ENCODE results near the gene MVP.

Gene MVP

DNA sequence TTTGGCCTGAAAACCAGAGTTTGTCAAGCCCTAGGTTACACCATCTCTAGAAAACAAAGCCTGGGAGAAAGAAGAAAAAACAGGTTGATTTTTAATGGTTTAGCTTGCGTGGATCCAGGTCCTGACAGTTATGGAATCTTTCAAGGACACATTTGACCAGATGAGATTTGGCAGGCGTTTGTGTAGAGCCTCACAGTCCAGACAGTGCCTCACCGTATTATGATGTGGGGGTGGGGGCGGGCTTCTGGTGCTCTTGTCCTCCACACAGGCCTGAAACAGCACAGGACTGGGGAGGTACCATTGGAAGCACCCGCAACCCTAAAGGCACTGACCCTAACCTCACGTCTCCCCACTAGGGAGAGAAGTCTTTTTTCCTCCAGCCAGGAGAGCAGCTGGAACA is 19.6 kb downstream of the MVP start:
- Histone ChIP-seq H3K9me3 (ENCODE audit: control insufficient read depth in 1 of 2, low read length in 2 of 2) (no peaks in the 10 kb centered on the region), H3K27ac (ENCODE audit: low read length) (no peak overlapping the region)

DNA sequence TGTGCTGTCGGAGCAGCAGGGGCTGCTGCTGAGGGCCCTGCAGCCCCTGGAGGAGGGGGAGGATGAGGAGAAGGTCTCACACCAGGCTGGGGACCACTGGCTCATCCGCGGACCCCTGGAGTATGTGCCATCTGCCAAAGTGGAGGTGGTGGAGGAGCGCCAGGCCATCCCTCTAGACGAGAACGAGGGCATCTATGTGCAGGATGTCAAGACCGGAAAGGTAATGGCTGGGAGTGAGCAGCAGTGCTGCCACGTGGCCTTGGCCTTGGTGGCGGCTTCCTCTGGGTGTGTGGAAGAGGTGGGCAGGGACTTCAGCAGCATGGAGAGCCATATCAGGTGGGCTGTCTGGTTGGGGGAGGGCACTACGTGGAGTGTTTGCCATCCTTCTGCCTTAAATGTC is 20.0 kb downstream of the MVP start:
- Histone ChIP-seq H3K27ac (ENCODE audit: low read length) (no peak overlapping the region), H3K36me3 (ENCODE audit: control insufficient read depth in 1 of 2, insufficient read depth in 2 of 2, low read length in 2 of 2) (peaks cover 51 to 91% of the 10 kb centered on the region in 2 donors), H3K4me1 (ENCODE audit: control insufficient read depth in 1 of 2, insufficient read depth in 2 of 2, low read length in 2 of 2) (peaks cover 0 to 6% of the 10 kb centered on the region in 2 donors), H3K27me3 (ENCODE audit: low read depth, low read length) (no peaks in the 10 kb centered on the region), H3K9me3 (ENCODE audit: control insufficient read depth in 1 of 2, low read length in 2 of 2) (no peaks in the 10 kb centered on the region), H3K4me3 (ENCODE audit: low read depth in 1 of 2, low read length in 2 of 2) (no peak overlapping the region)

More for the DNA sequence above, 19.6 kb downstream of the MVP start:
- peaks cover 0 to 2% of the 10 kb centered on the region in 2 donors for H3K4me1 ChIP-seq (ENCODE audit: control insufficient read depth in 1 of 2, insufficient read depth in 2 of 2, low read length in 2 of 2)
- H3K4me3 ChIP-seq (ENCODE audit: low read depth in 1 of 2, low read length in 2 of 2), result no peak overlapping the region
- H3K27me3 ChIP-seq (ENCODE audit: low read depth, low read length), result no peaks in the 10 kb centered on the region
- H3K36me3 ChIP-seq (ENCODE audit: control insufficient read depth in 1 of 2, insufficient read depth in 2 of 2, low read length in 2 of 2), result peaks cover 54 to 91% of the 10 kb centered on the region in 2 donors

DNA sequence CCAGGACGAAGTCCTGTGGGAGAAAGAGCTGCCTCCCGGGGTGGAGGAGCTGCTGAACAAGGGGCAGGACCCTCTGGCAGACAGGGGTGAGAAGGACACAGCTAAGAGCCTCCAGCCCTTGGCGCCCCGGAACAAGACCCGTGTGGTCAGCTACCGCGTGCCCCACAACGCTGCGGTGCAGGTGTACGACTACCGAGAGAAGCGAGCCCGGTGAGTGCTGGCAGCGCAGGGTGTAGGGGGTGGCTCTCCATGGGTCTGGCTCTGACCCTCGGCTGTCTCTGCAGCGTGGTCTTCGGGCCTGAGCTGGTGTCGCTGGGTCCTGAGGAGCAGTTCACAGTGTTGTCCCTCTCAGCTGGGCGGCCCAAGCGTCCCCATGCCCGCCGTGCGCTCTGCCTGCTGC is 21.4 kb downstream of the MVP start:
- Histone ChIP-seq H3K9me3 (ENCODE audit: control insufficient read depth in 1 of 2, low read length in 2 of 2) (no peaks in the 10 kb centered on the region), H3K27ac (ENCODE audit: low read length) (no peak overlapping the region), H3K36me3 (ENCODE audit: control insufficient read depth in 1 of 2, insufficient read depth in 2 of 2, low read length in 2 of 2) (peaks cover 50 to 95% of the 10 kb centered on the region in 2 donors), H3K4me3 (ENCODE audit: low read depth in 1 of 2, low read length in 2 of 2) (no peak overlapping the region), H3K4me1 (ENCODE audit: control insufficient read depth in 1 of 2, insufficient read depth in 2 of 2, low read length in 2 of 2) (peaks cover 0 to 16% of the 10 kb centered on the region in 2 donors), H3K27me3 (ENCODE audit: low read depth, low read length) (no peaks in the 10 kb centered on the region)

DNA sequence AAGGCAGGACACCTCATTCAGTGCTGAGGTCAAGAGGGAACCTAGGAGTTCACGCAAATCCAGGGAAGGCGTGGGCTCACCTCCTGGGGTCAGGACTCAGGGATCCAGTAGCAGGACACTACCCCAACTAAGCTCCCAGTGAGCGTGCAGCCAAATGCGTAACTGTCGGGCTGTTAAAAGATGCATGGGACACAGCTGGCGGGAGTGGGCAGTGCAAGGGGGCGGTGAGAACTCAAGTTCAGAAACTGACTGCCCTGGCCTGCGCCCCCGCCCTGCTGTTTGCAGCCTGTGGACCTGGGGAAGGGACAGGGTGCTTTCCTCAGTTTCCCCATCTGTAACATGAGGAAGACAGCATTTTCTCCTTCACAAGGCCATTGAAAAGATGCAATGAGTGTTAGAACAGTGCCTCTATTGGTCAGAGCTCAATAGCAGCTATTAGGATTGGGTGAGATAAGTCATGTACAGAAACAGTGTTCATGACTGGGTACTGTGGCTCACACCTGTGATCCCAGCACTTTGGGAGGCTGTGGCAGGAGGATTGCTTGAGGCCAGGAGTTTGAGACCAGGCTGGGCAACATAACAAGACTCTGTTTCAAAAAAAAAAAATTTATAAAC is 22.6 kb downstream of the MVP start:
- Histone ChIP-seq H3K36me3 (ENCODE audit: control insufficient read depth in 1 of 2, insufficient read depth in 2 of 2, low read length in 2 of 2) (peaks cover 53 to 93% of the 10 kb centered on the region in 2 donors), H3K27me3 (ENCODE audit: low read depth, low read length) (no peaks in the 10 kb centered on the region), H3K4me1 (ENCODE audit: control insufficient read depth in 1 of 2, insufficient read depth in 2 of 2, low read length in 2 of 2) (peaks cover 0 to 16% of the 10 kb centered on the region in 2 donors), H3K9me3 (ENCODE audit: control insufficient read depth in 1 of 2, low read length in 2 of 2) (no peaks in the 10 kb centered on the region), H3K4me3 (ENCODE audit: low read depth in 1 of 2, low read length in 2 of 2) (no peak overlapping the region), H3K27ac (ENCODE audit: low read length) (no peak overlapping the region)

DNA sequence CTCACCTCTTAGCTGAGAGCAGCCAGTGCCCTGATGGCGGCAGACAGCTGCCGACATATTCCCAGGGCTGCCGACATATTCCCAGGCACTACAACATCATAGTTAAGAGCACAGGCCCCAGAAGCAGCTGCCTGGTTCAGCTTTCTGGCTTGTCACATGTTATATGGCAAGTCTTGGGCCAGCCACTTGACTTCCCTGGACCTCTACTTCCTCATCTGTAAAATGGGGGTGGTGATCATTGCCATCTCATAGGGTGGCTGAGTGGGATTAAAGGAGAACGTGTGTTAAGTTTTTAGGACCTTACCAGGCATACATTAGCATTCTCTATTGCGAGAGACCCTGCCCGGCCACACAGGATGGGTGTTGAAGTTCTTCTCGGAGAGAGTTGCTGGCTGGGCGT is 23.7 kb downstream of the MVP start:
- no peaks in the 10 kb centered on the region for H3K9me3 ChIP-seq (ENCODE audit: control insufficient read depth in 1 of 2, low read length in 2 of 2)
- H3K4me3 ChIP-seq (ENCODE audit: low read depth in 1 of 2, low read length in 2 of 2), result no peak overlapping the region
- no peaks in the 10 kb centered on the region for H3K27me3 ChIP-seq (ENCODE audit: low read depth, low read length)
- H3K27ac ChIP-seq (ENCODE audit: low read length), result no peak overlapping the region
- peaks cover 0 to 22% of the 10 kb centered on the region in 2 donors for H3K4me1 ChIP-seq (ENCODE audit: control insufficient read depth in 1 of 2, insufficient read depth in 2 of 2, low read length in 2 of 2)
- peaks cover 54 to 83% of the 10 kb centered on the region in 2 donors for H3K36me3 ChIP-seq (ENCODE audit: control insufficient read depth in 1 of 2, insufficient read depth in 2 of 2, low read length in 2 of 2)

DNA sequence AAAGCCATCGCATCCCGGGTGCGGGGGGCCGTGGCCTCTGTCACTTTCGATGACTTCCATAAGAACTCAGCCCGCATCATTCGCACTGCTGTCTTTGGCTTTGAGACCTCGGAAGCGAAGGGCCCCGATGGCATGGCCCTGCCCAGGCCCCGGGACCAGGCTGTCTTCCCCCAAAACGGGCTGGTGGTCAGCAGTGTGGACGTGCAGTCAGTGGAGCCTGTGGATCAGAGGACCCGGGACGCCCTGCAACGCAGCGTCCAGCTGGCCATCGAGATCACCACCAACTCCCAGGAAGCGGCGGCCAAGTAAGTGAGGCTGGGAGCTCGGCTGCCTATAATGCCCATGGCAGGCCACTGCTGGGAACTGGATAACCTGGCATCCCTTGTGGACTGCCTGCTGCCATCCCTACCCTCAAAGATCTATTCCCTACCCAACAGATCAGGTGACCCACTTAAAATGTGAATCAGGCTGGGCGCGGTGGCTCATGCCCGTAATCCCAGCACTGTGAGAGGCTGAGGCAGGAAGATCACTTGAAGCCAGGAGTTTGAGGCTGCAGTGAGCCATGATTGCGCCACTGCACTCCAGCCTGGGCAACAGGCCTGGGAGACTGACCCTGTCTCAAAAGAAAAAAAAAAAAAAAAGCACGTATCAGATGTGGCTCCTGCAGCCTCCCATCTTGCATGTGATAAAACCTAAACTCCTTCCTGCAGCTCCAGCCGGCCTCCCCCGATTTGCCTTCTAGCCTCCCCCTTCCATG is 24.5 kb downstream of the MVP start:
- H3K27me3 ChIP-seq (ENCODE audit: low read depth, low read length), result no peaks in the 10 kb centered on the region
- no peak overlapping the region for H3K27ac ChIP-seq (ENCODE audit: low read length)
- H3K4me3 ChIP-seq (ENCODE audit: low read depth in 1 of 2, low read length in 2 of 2), result no peak overlapping the region
- peaks cover 0 to 30% of the 10 kb centered on the region in 2 donors for H3K4me1 ChIP-seq (ENCODE audit: control insufficient read depth in 1 of 2, insufficient read depth in 2 of 2, low read length in 2 of 2)
- no peaks in the 10 kb centered on the region for H3K9me3 ChIP-seq (ENCODE audit: control insufficient read depth in 1 of 2, low read length in 2 of 2)
- peaks cover 53 to 75% of the 10 kb centered on the region in 2 donors for H3K36me3 ChIP-seq (ENCODE audit: control insufficient read depth in 1 of 2, insufficient read depth in 2 of 2, low read length in 2 of 2)

DNA sequence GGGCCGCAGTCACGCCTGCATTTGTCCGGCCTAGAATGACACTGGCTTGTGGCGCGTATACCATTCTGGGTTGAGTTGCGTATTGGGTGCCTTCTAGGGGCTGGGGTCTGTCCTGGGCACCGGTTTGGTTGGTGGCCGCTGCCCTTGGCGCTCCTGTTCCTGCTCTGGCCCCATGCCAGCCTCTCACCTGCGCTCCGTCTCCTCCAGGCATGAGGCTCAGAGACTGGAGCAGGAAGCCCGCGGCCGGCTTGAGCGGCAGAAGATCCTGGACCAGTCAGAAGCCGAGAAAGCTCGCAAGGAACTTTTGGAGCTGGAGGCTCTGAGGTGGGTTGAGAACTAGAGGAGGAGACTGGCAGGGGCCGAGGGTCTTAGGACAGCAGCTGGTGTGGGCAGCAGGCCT is 25.4 kb downstream of the MVP start:
- no peak overlapping the region for H3K4me3 ChIP-seq (ENCODE audit: low read depth in 1 of 2, low read length in 2 of 2)
- no peak overlapping the region for H3K27ac ChIP-seq (ENCODE audit: low read length)
- H3K4me1 ChIP-seq (ENCODE audit: control insufficient read depth in 1 of 2, insufficient read depth in 2 of 2, low read length in 2 of 2), result peaks cover 0 to 32% of the 10 kb centered on the region in 2 donors
- H3K9me3 ChIP-seq (ENCODE audit: control insufficient read depth in 1 of 2, low read length in 2 of 2), result no peaks in the 10 kb centered on the region
- H3K36me3 ChIP-seq (ENCODE audit: control insufficient read depth in 1 of 2, insufficient read depth in 2 of 2, low read length in 2 of 2), result peaks cover 44 to 66% of the 10 kb centered on the region in 2 donors
- H3K27me3 ChIP-seq (ENCODE audit: low read depth, low read length), result no peaks in the 10 kb centered on the region

DNA sequence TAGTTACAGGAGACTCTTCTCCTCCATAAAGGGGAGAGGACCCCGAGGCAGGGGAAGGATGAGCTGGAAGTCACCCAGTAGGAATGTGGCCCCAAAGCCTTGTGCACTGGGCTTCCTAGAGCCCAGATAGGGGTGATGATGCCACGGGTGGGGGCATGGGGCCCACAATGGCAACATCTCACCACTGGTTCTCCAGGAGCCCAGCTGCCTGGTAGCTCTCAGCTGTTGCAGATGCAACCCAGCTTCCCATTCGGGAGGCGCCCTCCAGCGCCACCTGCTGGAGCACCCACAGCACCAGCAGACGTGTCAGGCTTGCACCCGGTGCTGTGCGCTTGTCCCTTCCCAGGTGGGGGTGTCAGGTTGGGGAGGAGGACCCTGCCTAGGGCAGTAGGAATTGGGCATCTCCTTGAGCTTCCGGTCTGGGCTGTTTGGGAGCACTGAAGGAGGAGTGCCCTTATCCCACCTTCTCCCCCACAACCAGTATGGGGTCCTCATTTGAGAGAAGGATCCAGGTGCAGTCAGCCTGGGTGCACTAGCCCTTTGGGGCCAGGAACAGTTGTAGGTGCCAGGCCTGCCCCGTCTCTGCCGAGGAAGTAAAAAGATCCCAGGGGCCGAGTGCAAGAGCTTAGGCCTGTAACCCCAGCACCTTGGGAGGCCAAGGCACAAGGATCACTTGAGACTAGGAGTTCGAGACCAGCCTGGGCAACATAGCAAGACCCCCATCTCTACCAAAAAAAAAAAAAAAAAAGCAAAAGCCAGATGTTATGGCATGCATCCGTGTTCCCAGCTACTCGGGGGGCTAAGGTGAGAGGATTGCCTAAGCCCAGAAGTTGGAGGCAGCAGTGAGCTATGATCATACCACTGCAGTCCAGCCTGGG is 28.4 kb downstream of the MVP start:
- Histone ChIP-seq H3K27ac (ENCODE audit: low read length) (no peak overlapping the region), H3K4me3 (ENCODE audit: low read depth in 1 of 2, low read length in 2 of 2) (no peak overlapping the region), H3K4me1 (ENCODE audit: control insufficient read depth in 1 of 2, insufficient read depth in 2 of 2, low read length in 2 of 2) (peaks cover 0 to 32% of the 10 kb centered on the region in 2 donors), H3K9me3 (ENCODE audit: control insufficient read depth in 1 of 2, low read length in 2 of 2) (no peaks in the 10 kb centered on the region), H3K36me3 (ENCODE audit: control insufficient read depth in 1 of 2, insufficient read depth in 2 of 2, low read length in 2 of 2) (peaks cover 23 to 40% of the 10 kb centered on the region in 2 donors), H3K27me3 (ENCODE audit: low read depth, low read length) (no peaks in the 10 kb centered on the region)

DNA sequence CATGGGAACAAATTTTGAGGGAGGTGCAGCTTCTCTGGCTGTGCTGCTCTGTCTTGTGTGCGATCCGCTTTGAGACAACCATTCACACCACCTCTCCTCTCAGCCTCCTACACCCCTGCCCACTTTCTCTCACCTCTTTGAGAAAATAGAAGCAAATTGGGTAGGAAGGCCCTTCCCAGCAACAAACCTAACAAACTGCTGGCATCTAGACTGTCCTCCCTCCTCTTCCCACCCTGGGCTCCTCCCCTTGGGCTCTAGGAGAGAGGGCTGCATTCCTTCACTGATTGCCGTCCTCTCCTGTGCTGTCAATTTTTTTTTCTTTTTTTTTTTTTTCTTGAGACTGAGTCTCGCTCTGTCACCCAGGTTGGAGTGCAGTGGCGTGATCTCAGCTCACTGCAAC is 29.2 kb downstream of the MVP start:
- Histone ChIP-seq H3K9me3 (ENCODE audit: control insufficient read depth in 1 of 2, low read length in 2 of 2) (no peaks in the 10 kb centered on the region), H3K36me3 (ENCODE audit: control insufficient read depth in 1 of 2, insufficient read depth in 2 of 2, low read length in 2 of 2) (peaks cover 18 to 31% of the 10 kb centered on the region in 2 donors), H3K4me3 (ENCODE audit: low read depth in 1 of 2, low read length in 2 of 2) (no peak overlapping the region), H3K27ac (ENCODE audit: low read length) (no peak overlapping the region), H3K27me3 (ENCODE audit: low read depth, low read length) (no peaks in the 10 kb centered on the region), H3K4me1 (ENCODE audit: control insufficient read depth in 1 of 2, insufficient read depth in 2 of 2, low read length in 2 of 2) (peaks cover 0 to 32% of the 10 kb centered on the region in 2 donors)

DNA sequence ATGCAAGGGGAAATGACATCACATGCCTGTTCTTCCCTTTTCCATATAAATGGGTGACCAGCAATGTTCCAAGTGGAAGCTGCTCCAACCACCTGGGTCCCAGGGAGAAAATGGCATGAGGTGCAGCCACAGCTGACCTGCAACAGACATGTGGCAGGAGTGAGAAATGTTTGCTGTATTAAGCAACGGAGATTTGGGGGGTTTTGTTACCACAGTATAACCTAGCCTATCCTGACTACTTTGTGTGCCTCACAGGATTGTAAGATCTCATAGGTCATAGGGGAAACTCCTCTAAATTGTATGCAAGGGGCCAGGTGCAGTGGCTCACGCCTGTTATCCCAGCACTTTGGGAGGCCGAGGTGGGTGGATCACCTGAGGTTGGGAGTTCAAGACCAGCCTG is 30.7 kb downstream of the MVP start:
- H3K4me3 ChIP-seq (ENCODE audit: low read depth in 1 of 2, low read length in 2 of 2), result no peak overlapping the region
- no peaks in the 10 kb centered on the region for H3K9me3 ChIP-seq (ENCODE audit: control insufficient read depth in 1 of 2, low read length in 2 of 2)
- H3K27ac ChIP-seq (ENCODE audit: low read length), result no peak overlapping the region
- H3K27me3 ChIP-seq (ENCODE audit: low read depth, low read length), result no peaks in the 10 kb centered on the region
- peaks cover 12 to 16% of the 10 kb centered on the region in 2 donors for H3K36me3 ChIP-seq (ENCODE audit: control insufficient read depth in 1 of 2, insufficient read depth in 2 of 2, low read length in 2 of 2)
- peaks cover 0 to 19% of the 10 kb centered on the region in 2 donors for H3K4me1 ChIP-seq (ENCODE audit: control insufficient read depth in 1 of 2, insufficient read depth in 2 of 2, low read length in 2 of 2)

DNA sequence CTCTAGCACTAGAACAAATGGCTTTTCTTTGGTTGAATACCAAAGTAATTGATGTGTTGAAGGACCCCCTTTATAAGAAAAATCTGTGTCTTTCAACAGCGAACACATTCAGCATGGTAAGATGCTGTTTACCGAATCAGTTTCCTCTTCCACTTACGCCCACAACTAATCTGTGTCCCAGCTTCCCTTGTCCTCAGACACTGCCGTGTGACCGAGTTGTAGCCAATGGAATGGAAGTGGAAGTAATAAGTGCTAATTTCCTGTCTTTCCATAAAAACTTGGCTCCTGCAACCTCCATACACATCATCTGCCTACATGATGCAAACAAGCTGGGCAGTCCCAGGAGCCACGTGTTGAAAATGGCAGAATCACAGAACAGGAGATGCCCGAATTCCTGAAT is 32.4 kb downstream of the MVP start:
- H3K4me1 ChIP-seq (ENCODE audit: control insufficient read depth in 1 of 2, insufficient read depth in 2 of 2, low read length in 2 of 2), result peaks cover 0 to 16% of the 10 kb centered on the region in 2 donors

More for the DNA sequence above, 32.4 kb downstream of the MVP start:
- Histone ChIP-seq H3K27ac (ENCODE audit: low read length) (no peak overlapping the region), H3K27me3 (ENCODE audit: low read depth, low read length) (no peaks in the 10 kb centered on the region), H3K36me3 (ENCODE audit: control insufficient read depth in 1 of 2, insufficient read depth in 2 of 2, low read length in 2 of 2) (peaks cover 2 to 3% of the 10 kb centered on the region in 2 donors), H3K4me3 (ENCODE audit: low read depth in 1 of 2, low read length in 2 of 2) (no peak overlapping the region), H3K9me3 (ENCODE audit: control insufficient read depth in 1 of 2, low read length in 2 of 2) (no peaks in the 10 kb centered on the region)

Measured in muscle layer of duodenum (tissue), 2 donors.